Neural crest cell (in vitro differentiated cells): ENCODE results near the gene SERPINI2. TPM values are rescaled to one million over a fixed set of nuclear protein-coding genes. Genes with fewer than 3 reads are reported as not detected.

Experiments
- DNase-seq: peaks from one replicate; pipeline ENCODE4 v3.0.0; 2021; ENCODE audit warnings: low read depth, mixed read lengths, low spot score
- H3K27ac Mint-ChIP-seq: one replicate; pipeline ENCODE4 v1.8.0; 2021; ENCODE audit warnings: mild to moderate bottlenecking, mixed read lengths; ENCODE audit not compliant: unreplicated experiment
- H3K27me3 Mint-ChIP-seq: 2 replicates; pipeline ENCODE4 v1.8.0; 2021; ENCODE audit warnings: low read depth, mild to moderate bottlenecking, mixed read lengths
- H3K36me3 Mint-ChIP-seq: 2 replicates; pipeline ENCODE4 v1.8.0; 2021; ENCODE audit warnings: low read depth, mild to moderate bottlenecking, mixed read lengths
- H3K4me1 Mint-ChIP-seq: 2 replicates; pipeline ENCODE4 v1.8.0; 2021; ENCODE audit warnings: mixed read lengths
- H3K4me3 Mint-ChIP-seq: one replicate; pipeline ENCODE4 v1.8.0; 2021; ENCODE audit warnings: mild to moderate bottlenecking, mixed read lengths
- H3K9me3 Mint-ChIP-seq: 2 replicates; pipeline ENCODE4 v1.8.0; 2021; ENCODE audit warnings: mixed read lengths
- CTCF ChIP-seq: fragments of 200-600 bp; sonication (generic); conservative IDR thresholded peaks from 2 replicates; pipeline ENCODE4 v1.5.0; 2021; ENCODE audit warnings: antibody characterized with exemption, mild to moderate bottlenecking
- long read RNA-seq: library from polyadenylated mRNA; unstranded; transcript quantifications from one replicate; pipeline ENCODE4 v2.0.0, GENCODE V29; 2020
- total RNA-seq: library from RNA; stranded (reverse); gene quantifications from 2 replicates; pipeline ENCODE4 v1.2.1, GENCODE V29; 2021

The SERPINI2 gene
- total RNA-seq, result 0.56 and 0.86 TPM in 2 replicates
- long read RNA-seq, result 0 reads

GRCh38 chr3:167473863-167474262 is at the start of gene SERPINI2:
Gene SERPINI2, minus strand, starts transcription at chr3:167474042. Its CDS starts 2,208 bp downstream, at chr3:167471834.
- Mint-ChIP-seq H3K36me3 (no peaks in the 10 kb centered on the region), H3K4me3 (no peak within 1 kb of the TSS), H3K27me3 (no peaks in the 10 kb centered on the region), H3K27ac (no peak within 1 kb of the TSS), H3K9me3 (no peaks in the 10 kb centered on the region), H3K4me1 (no peaks in the 10 kb centered on the region)
- no peak for DNase-seq
- no peak for TF ChIP-seq CTCF

GRCh38 chr3:167521006-167521355 is 47.1 kb upstream of the SERPINI2 start:
- Mint-ChIP-seq H3K27me3 (no peaks in the 10 kb centered on the region), H3K36me3 (peaks cover 4% of the 10 kb centered on the region), H3K9me3 (peaks cover 3% of the 10 kb centered on the region), H3K4me1 (no peaks in the 10 kb centered on the region), H3K4me3 (no peak overlapping the region), H3K27ac (no peak overlapping the region)
- no peak for TF ChIP-seq CTCF
- no peak for DNase-seq

GRCh38 chr3:167520266-167521005 is 46.6 kb upstream of the SERPINI2 start:
- Mint-ChIP-seq H3K4me3 (no peak overlapping the region), H3K4me1 (no peaks in the 10 kb centered on the region), H3K27ac (no peak overlapping the region), H3K27me3 (no peaks in the 10 kb centered on the region), H3K9me3 (peaks cover 5% of the 10 kb centered on the region), H3K36me3 (peaks cover 4% of the 10 kb centered on the region)
- no peak for DNase-seq
- no peak for TF ChIP-seq CTCF

GRCh38 chr3:167507954-167508353 is 34.1 kb upstream of the SERPINI2 start:
- no peak for DNase-seq
- Mint-ChIP-seq H3K4me1 (no peaks in the 10 kb centered on the region), H3K36me3 (no peaks in the 10 kb centered on the region), H3K9me3 (no peaks in the 10 kb centered on the region), H3K4me3 (no peak overlapping the region), H3K27me3 (no peaks in the 10 kb centered on the region), H3K27ac (no peak overlapping the region)
- TF ChIP-seq CTCF, result no peak

GRCh38 chr3:167502401-167502800 is 28.6 kb upstream of the SERPINI2 start:
- Mint-ChIP-seq H3K27me3 (no peaks in the 10 kb centered on the region), H3K9me3 (no peaks in the 10 kb centered on the region), H3K4me1 (no peaks in the 10 kb centered on the region), H3K4me3 (no peak overlapping the region), H3K36me3 (no peaks in the 10 kb centered on the region), H3K27ac (no peak overlapping the region)
- no peak for TF ChIP-seq CTCF
- no peak for DNase-seq
